ENCODE measurements around the gene MST1.
"Not testable (repeated sequence)": the region's sequence is repeated elsewhere in the genome, so short reads cannot be mapped to it uniquely, and the experiment has no call there.

MST1 gene

DNA sequence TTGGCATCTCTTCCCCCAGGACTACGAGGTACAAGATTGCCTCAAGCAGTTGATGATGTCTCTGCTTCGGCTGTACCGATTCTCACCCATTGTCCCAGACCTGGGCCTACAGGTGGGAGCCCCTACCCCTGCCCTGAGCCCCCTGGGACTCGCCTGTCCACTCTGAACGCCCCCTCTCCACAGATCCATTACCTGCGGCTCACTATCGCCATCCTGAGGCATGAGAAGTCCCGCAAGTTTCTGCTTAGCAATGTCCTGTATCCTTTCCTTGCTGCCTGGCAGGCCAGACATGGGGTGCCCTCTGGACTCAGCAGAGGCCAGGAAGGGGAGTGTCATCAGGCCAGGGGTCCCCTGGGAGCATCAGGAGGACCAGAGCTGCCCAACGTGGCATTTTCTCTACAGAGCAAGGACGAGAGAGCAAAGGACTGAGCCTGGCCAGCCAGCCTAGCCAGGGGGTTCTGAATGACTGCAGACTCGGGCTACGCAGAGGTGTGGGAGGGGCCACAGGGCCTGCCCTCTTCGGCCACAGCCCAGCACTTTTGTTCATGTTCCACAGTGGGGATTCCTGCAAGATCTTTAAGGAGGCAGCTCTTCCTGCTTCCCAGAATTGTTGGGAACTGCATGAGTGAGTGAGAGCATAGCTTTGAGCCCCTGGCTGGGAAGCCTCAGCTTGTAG, 11.3 kb upstream of the MST1 start:
- WGBS, 2 experiments (ENCODE audit: insufficient coverage in 2 of 2), result 76 to 89% methylated on average over 13 of the region's 13 CpGs
- no peak overlapping the region for H3K4me3 ChIP-seq (ENCODE audit: extremely low read depth, insufficient read depth, low read length, poor library complexity, severe bottlenecking)
- H3K36me3 ChIP-seq (ENCODE audit: control insufficient read depth, insufficient read depth, low read length), result peaks cover 34% of the 10 kb centered on the region
- H3K9me3 ChIP-seq (ENCODE audit: control insufficient read depth, low read length), result no peaks in the 10 kb centered on the region
- peaks cover 8% of the 10 kb centered on the region for H3K4me1 ChIP-seq (ENCODE audit: control insufficient read depth, insufficient read depth, low read length, poor library complexity, severe bottlenecking)
- H3K27ac ChIP-seq (ENCODE audit: low read depth, low read length, severe bottlenecking), result no peak overlapping the region

DNA sequence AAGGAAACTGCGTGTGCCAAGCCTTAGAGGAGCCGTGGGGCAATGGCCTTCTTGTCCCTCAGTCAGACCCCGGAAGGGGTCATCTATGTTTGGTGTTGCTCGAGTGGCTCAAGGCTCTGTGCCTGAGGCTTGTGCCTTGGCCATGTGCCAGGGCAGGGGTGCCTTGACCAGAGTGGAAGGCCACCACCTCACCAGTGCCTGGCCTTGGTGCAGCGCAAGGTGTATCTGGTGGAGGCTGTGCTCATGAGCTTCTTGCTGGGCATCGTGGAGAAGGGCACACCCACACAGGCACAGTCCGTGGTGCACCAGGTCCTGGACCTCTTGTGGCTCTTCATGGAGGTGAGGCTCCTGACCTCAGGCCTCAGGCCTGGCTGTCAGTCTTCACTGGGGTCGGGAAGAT, 10.7 kb upstream of the MST1 start:
- H3K27ac ChIP-seq (ENCODE audit: low read depth, low read length, severe bottlenecking), result no peak overlapping the region
- no peak overlapping the region for H3K4me3 ChIP-seq (ENCODE audit: extremely low read depth, insufficient read depth, low read length, poor library complexity, severe bottlenecking)
- WGBS, 2 experiments (ENCODE audit: insufficient coverage in 2 of 2), result 89 to 94% methylated on average over 7 to 8 of the region's 8 CpGs
- H3K9me3 ChIP-seq (ENCODE audit: control insufficient read depth, low read length), result no peaks in the 10 kb centered on the region
- peaks cover 8% of the 10 kb centered on the region for H3K4me1 ChIP-seq (ENCODE audit: control insufficient read depth, insufficient read depth, low read length, poor library complexity, severe bottlenecking)
- peaks cover 32% of the 10 kb centered on the region for H3K36me3 ChIP-seq (ENCODE audit: control insufficient read depth, insufficient read depth, low read length)

DNA sequence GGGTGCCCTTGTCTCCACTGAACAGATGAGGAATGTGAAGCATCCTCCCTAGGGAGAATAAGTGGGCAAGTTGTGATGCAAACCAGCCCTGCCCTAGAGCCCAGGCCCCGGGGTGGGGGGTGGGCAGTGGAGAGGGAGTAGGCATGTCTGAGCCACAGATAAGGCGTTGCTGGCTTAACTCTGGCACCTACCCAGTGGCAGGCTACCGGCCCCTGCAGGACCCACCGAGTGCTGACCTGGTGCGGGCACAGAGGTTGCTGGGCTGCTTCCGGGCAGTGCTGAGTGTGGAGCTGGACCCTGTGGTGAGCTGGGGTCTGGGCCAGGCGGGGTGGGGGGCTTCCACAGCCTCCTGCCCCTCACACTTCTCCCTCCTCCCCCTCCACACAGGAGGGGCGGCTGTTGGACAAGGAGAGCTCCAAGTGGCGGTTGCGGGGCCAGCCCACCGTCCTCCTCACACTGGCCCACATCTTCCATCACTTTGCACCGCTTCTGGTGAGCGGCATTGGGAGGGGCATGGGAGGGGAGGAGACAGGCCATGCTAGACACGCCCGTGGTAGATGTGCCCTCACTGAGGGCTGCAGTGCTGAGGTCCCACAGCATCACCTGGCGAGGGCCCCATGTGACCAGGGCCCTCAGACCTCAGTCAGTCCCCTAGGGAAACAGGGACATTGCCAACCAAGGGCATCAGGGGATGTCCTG, 10.2 kb upstream of the MST1 start:
- peaks cover 28% of the 10 kb centered on the region for H3K36me3 ChIP-seq (ENCODE audit: control insufficient read depth, insufficient read depth, low read length)
- H3K4me3 ChIP-seq (ENCODE audit: extremely low read depth, insufficient read depth, low read length, poor library complexity, severe bottlenecking), result no peak overlapping the region
- H3K4me1 ChIP-seq (ENCODE audit: control insufficient read depth, insufficient read depth, low read length, poor library complexity, severe bottlenecking), result peaks cover 8% of the 10 kb centered on the region
- no peaks in the 10 kb centered on the region for H3K9me3 ChIP-seq (ENCODE audit: control insufficient read depth, low read length)
- 92 to 97% methylated on average over 7 to 10 of the region's 16 CpGs for WGBS, 2 experiments (ENCODE audit: insufficient coverage in 2 of 2)
- no peak overlapping the region for H3K27ac ChIP-seq (ENCODE audit: low read depth, low read length, severe bottlenecking)

DNA sequence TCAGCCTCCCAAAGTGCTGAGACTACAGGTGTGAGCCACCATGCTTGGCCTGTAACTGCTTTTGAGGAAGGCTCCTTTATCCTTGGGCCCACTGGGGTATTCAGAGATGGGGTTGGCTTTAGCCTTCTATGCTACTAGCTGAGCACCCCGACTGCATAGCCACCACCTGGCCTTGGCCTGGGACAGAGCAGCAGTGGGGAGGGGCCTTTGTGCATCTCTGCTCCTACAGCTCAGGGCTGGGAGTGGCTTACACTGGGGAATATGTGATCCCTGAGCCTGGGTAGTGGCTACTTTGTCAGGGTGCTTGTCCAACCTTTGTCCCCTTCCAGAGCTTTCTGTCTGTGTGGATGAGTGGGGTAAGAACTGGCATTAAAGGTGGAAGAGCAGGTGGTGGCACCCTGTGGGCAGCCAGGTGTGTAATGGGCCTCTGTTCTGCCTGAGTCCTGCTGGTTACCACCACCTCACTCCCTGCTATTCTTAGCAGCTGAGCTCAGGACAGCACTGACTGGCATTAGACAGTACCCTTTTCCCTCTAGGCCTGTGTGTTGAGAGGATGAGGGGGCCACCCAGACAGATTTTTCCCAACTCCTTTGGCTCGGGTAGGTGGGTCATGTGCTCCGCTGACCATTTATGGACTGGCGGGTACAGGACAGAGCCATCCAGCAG, 6.2 kb upstream of the MST1 start:
- peaks cover 12% of the 10 kb centered on the region for H3K36me3 ChIP-seq (ENCODE audit: control insufficient read depth, insufficient read depth, low read length)
- H3K4me3 ChIP-seq (ENCODE audit: extremely low read depth, insufficient read depth, low read length, poor library complexity, severe bottlenecking); H3K9me3 ChIP-seq (ENCODE audit: control insufficient read depth, low read length); H3K27ac ChIP-seq (ENCODE audit: low read depth, low read length, severe bottlenecking); H3K4me1 ChIP-seq (ENCODE audit: control insufficient read depth, insufficient read depth, low read length, poor library complexity, severe bottlenecking): not testable (repeated sequence)
- 90 to 100% methylated on average over 1 to 3 of the region's 4 CpGs for WGBS, 2 experiments (ENCODE audit: insufficient coverage in 2 of 2)

DNA sequence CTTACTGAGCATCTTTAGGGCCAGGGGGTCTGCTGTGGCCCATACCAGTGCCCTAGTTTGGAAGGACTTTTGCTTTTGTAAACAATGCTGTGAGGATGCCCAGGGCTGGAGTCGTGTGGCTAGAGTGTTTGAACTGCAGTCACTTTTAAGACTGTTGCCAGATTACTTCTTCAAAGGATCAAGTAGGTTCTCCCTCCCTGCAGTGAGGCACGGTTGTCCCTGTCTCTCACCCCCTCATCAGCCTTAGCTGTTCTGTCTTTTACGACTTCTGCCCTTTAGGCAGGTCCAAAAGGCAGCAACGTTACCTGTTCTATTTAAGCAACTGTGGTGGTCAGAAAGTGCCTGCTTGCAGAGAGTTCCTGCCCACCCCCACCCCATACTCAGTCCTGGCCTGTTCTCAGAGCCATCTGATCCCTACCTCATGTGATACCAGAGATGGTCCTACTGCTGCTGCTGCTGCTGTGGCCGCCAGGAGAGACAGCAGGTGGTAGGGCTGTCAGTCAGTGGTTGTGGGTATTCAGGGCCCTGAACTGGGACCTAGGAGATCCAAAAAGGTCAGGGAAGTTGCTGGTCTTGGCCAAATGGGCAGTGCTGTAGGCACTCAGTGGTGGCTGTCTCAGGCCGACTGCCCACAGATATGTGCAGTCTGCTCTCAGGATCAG, 5.3 kb upstream of the MST1 start:
- H3K4me1 ChIP-seq (ENCODE audit: control insufficient read depth, insufficient read depth, low read length, poor library complexity, severe bottlenecking); H3K27ac ChIP-seq (ENCODE audit: low read depth, low read length, severe bottlenecking); H3K9me3 ChIP-seq (ENCODE audit: control insufficient read depth, low read length); H3K36me3 ChIP-seq (ENCODE audit: control insufficient read depth, insufficient read depth, low read length); H3K4me3 ChIP-seq (ENCODE audit: extremely low read depth, insufficient read depth, low read length, poor library complexity, severe bottlenecking): not testable (repeated sequence)
- WGBS, 2 experiments (ENCODE audit: insufficient coverage in 2 of 2), result 76% methylated on average over 3 to 5 of the region's 6 CpGs

DNA sequence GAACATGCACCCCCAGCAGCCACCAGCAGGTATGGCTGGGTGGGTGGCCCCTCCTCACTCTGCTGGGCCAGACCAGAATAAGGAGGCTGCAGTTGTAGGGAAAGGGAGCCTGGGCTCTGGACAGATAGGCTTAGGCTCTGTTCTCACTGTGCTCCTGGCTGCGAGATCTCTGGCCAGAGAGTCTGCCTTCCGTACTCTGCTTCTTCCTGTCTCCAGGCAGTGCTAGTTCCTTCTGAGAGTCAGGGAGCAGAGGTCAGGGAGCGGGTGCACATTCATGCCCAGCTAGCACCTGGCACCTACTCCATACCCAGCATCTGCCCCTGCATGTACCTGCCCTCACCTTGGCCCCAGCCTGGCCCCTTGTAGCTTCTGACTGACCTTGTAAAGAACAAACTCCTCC, 2.2 kb upstream of the MST1 start:
- 88 to 91% methylated on average over 2 to 3 of the region's 3 CpGs for WGBS, 2 experiments (ENCODE audit: insufficient coverage in 2 of 2)
- not testable (repeated sequence) for H3K4me3 ChIP-seq (ENCODE audit: extremely low read depth, insufficient read depth, low read length, poor library complexity, severe bottlenecking); H3K9me3 ChIP-seq (ENCODE audit: control insufficient read depth, low read length)

DNA sequence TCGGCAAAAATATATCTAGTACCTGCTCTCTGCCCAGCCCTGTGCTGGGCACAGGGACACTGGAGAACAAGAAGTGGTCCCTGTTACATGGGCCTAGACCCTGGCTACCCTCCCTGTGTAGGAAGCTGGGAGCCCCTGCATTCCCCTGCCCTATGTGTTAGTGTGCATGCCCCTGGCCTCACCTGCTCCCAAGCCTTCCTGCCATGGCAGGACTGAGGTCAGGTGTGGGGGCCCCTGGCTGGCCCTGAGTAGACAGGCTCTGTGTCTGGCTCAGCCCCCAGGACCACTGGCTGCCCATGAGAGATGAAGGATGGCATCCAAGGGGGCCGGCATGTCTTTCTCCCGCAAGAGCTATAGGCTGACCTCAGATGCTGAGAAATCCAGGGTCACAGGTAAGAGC, 1.6 kb upstream of the MST1 start:
- H3K9me3 ChIP-seq (ENCODE audit: control insufficient read depth, low read length); H3K27ac ChIP-seq (ENCODE audit: low read depth, low read length, severe bottlenecking); H3K4me1 ChIP-seq (ENCODE audit: control insufficient read depth, insufficient read depth, low read length, poor library complexity, severe bottlenecking); H3K4me3 ChIP-seq (ENCODE audit: extremely low read depth, insufficient read depth, low read length, poor library complexity, severe bottlenecking); H3K36me3 ChIP-seq (ENCODE audit: control insufficient read depth, insufficient read depth, low read length): not testable (repeated sequence)
- 95 to 96% methylated on average over 2 to 3 of the region's 3 CpGs for WGBS, 2 experiments (ENCODE audit: insufficient coverage in 2 of 2)

More for the DNA sequence above, 2.2 kb upstream of the MST1 start:
- H3K36me3 ChIP-seq (ENCODE audit: control insufficient read depth, insufficient read depth, low read length); H3K27ac ChIP-seq (ENCODE audit: low read depth, low read length, severe bottlenecking); H3K4me1 ChIP-seq (ENCODE audit: control insufficient read depth, insufficient read depth, low read length, poor library complexity, severe bottlenecking): not testable (repeated sequence)

DNA sequence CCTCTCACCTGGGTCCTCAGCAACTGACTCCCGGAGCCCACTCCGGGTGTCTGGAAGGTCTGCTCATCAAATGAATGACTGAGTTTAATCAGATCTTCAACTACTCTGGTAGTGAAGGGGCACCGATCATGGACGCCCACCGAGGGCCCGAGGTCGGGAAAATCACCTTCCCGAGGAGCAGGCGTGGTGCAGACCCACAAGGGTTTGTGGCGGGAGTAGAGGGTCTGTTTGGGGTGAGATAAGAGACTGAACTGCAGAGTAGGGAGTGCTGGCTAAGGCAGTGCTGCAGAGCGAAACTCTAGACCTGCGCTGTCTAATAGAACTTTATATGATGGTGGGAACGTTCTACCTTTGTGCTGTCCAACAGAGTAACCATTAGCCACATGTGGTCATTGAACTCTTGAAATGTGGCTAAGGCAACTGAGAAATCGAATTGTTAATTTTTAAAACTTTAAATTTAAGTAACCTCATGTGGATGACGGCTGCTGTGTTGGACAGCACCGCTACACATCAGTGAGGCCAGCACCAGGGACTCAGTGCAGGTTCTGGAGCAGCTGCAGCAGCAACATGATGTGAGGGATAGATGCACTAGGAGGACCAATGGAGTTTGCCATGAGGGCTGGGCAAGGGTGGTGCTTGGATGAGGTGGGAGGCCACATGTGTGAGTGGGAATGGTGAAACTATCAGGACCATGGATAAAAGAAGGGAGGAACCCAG, 792 bp upstream of the MST1 start:
- 18 to 25% methylated on average over 9 to 15 of the region's 16 CpGs for WGBS, 2 experiments (ENCODE audit: insufficient coverage in 2 of 2)
- H3K27ac ChIP-seq (ENCODE audit: low read depth, low read length, severe bottlenecking), result not testable (repeated sequence)

DNA sequence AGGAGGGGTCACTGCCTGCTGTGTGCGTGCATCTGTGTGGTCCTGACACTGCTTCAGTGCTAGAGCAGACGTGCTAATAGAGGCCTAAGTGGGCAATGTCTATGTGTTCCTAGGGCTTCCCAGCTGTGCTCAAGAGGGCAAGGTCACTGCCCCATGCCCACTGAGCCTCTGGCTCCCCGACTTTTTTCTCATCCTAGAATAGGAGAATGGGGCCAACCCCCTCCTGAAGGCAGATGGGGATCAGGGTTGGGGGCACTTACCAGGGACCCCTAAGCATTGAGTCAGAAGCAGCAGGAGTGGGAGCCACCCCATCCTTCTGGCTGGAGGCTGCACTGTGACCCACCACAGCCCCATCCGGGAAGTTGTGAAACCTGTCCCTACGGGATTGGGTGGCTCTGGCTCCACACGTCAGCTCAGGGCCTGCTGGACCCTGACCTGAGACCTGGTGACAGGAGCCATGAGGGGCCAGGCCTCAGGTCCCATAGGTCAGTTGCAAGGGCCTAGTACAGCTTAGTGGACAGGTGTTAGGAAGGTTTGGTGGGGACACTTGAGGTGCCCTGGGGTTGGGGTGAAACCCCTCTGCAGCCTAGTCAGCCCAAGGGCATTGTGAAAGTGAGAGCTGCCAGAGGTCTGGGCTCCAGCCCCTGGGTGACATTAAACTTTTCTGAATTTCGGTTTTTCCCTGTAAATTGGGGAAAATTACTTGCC, 782 bp downstream of the MST1 start:
- H3K4me3 ChIP-seq (ENCODE audit: extremely low read depth, insufficient read depth, low read length, poor library complexity, severe bottlenecking), result peak overlapping the region; percentile 82
- not testable (repeated sequence) for H3K4me1 ChIP-seq (ENCODE audit: control insufficient read depth, insufficient read depth, low read length, poor library complexity, severe bottlenecking); H3K36me3 ChIP-seq (ENCODE audit: control insufficient read depth, insufficient read depth, low read length); H3K9me3 ChIP-seq (ENCODE audit: control insufficient read depth, low read length)
- 100% methylated on average over 2 of the region's 7 CpGs for WGBS, 2 experiments (ENCODE audit: insufficient coverage in 2 of 2)
- peak overlapping the region; percentile 10 for H3K27ac ChIP-seq (ENCODE audit: low read depth, low read length, severe bottlenecking)

More for the DNA sequence above, 792 bp upstream of the MST1 start:
- H3K4me3 ChIP-seq (ENCODE audit: extremely low read depth, insufficient read depth, low read length, poor library complexity, severe bottlenecking), result peak overlapping the region; percentile 82
- not testable (repeated sequence) for H3K9me3 ChIP-seq (ENCODE audit: control insufficient read depth, low read length); H3K4me1 ChIP-seq (ENCODE audit: control insufficient read depth, insufficient read depth, low read length, poor library complexity, severe bottlenecking); H3K36me3 ChIP-seq (ENCODE audit: control insufficient read depth, insufficient read depth, low read length)

DNA sequence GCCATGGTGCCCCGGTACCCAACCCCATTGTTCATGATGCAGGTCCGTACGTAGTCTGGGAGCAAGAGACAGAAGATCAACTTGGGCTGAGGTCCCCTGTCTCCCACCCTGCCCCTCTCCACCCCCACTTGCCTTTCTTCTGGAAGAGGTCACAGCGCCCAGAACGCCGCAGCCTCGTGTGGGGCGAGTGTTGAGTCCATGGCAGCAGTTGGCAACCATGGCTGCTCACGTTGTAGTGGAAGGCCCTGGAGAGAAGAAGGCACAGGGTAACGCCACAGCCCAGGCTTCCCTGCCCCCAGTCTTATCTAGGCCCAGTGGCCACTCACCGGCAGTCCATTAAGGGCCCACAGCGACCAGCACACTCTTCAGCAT, 1.9 kb downstream of the MST1 start:
- WGBS, 2 experiments (ENCODE audit: insufficient coverage in 2 of 2), result 87 to 100% methylated on average over 2 to 5 of the region's 12 CpGs
- not testable (repeated sequence) for H3K27ac ChIP-seq (ENCODE audit: low read depth, low read length, severe bottlenecking); H3K9me3 ChIP-seq (ENCODE audit: control insufficient read depth, low read length); H3K4me1 ChIP-seq (ENCODE audit: control insufficient read depth, insufficient read depth, low read length, poor library complexity, severe bottlenecking)
- peaks cover 15% of the 10 kb centered on the region for H3K36me3 ChIP-seq (ENCODE audit: control insufficient read depth, insufficient read depth, low read length)
- H3K4me3 ChIP-seq (ENCODE audit: extremely low read depth, insufficient read depth, low read length, poor library complexity, severe bottlenecking), result peak overlapping the region; percentile 39
